HG03469 (cell line): Measurements from ENCODE around the gene CD84.
"Not testable (repeated sequence)": the region's sequence is repeated elsewhere in the genome, so short reads cannot be mapped to it uniquely, and the experiment has no call there.

Experiments
- ATAC-seq: cut with Tn5 transposase; IDR thresholded peaks from one replicate; pipeline ENCODE4 v1.9.1; 2021; ENCODE audit warnings: mild to moderate bottlenecking, moderate library complexity, moderate number of reproducible peaks; ENCODE audit not compliant: unreplicated experiment

The CD84 gene

GRCh38 chr1:160610569-160611242 lies 31.4 kb upstream of the CD84 start:
- ATAC-seq = no peak

- no peak for ATAC-seq
Observed at GRCh38 chr1:160608941-160609340, 29.6 kb upstream of the CD84 start.

- no peak for ATAC-seq
Observed at GRCh38 chr1:160608514-160608913, 29.2 kb upstream of the CD84 start.

- ATAC-seq = no peak
Observed at GRCh38 chr1:160608057-160608456, 28.8 kb upstream of the CD84 start.

GRCh38 chr1:160607672-160608032 lies 28.4 kb upstream of the CD84 start:
- ATAC-seq = no peak

- peak; percentile 70 for ATAC-seq
Observed at GRCh38 chr1:160607011-160607671, 27.8 kb upstream of the CD84 start.

- ATAC-seq = no peak
Observed at GRCh38 chr1:160606611-160607010, 27.3 kb upstream of the CD84 start.

- ATAC-seq = no peak
Observed at GRCh38 chr1:160605792-160606479, 26.6 kb upstream of the CD84 start.

- ATAC-seq = no peak
Observed at GRCh38 chr1:160605205-160605604, 25.9 kb upstream of the CD84 start.

- no peak for ATAC-seq
Observed at GRCh38 chr1:160597705-160598104, 18.4 kb upstream of the CD84 start.

- no peak for ATAC-seq
Observed at GRCh38 chr1:160597051-160597450, 17.8 kb upstream of the CD84 start.

GRCh38 chr1:160590488-160590887 lies 11.2 kb upstream of the CD84 start:
- ATAC-seq = no peak

GRCh38 chr1:160588468-160588867 lies 9.2 kb upstream of the CD84 start:
- ATAC-seq = no peak

GRCh38 chr1:160584784-160585183 lies 5.5 kb upstream of the CD84 start:
- no peak for ATAC-seq

GRCh38 chr1:160582976-160583375 lies 3.7 kb upstream of the CD84 start:
- not testable (repeated sequence) for ATAC-seq

- no peak for ATAC-seq
Observed at GRCh38 chr1:160581961-160582360, 2.7 kb upstream of the CD84 start.

GRCh38 chr1:160580221-160580812 lies 1.0 kb upstream of the CD84 start:
- no peak for ATAC-seq

GRCh38 chr1:160578525-160579191 lies 638 bp downstream of the CD84 start:
- ATAC-seq = no peak

- ATAC-seq = no peak
Observed at GRCh38 chr1:160578175-160578524, 1.1 kb downstream of the CD84 start.

GRCh38 chr1:160577671-160578070 lies 1.6 kb downstream of the CD84 start:
- ATAC-seq = no peak

GRCh38 chr1:160576884-160577283 lies 2.4 kb downstream of the CD84 start:
- ATAC-seq = no peak
